Activated T-helper 1 cell treated with anti-CD3 and anti-CD28 coated beads, Interleukin-2, amount 50 U/mL, for 16 hours (primary cell): ENCODE results near the gene YAE1.

Source experiments
- DNase-seq, 2 donors: peaks; one replicate each; pipeline ENCODE4 v3.0.0-alpha.2; 2020; ENCODE audit warnings: low read depth in 1 of 2, low spot score in 1 of 2

The YAE1 gene

GRCh38 chr7:39606941-39607340 is 40.7 kb downstream of the YAE1 start:
- no peak for DNase-seq

DNA sequence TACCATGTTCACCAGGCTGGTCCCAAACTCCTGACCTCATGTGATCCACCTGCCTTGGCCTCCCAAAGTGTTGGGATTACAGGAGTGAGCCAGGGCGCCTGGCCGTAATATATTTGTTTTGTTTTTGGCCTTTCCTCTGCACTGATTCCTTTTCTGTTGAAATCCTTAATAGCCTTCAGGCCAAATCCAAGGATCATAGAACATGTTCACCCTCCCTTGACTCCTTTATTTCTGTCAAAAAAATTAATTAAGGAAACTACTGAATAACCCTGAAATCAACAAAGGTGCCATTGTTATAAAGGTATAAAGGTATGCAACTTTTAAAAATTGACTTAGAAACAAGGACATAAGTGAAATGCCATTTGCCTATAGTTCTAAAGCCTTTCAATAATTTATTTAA is 41.7 kb downstream of the YAE1 start:
- DNase-seq: no peak

GRCh38 chr7:39608278-39608677 is 42.1 kb downstream of the YAE1 start:
- DNase-seq: no peak

GRCh38 chr7:39609113-39609934 is 43.1 kb downstream of the YAE1 start:
- DNase-seq: no peak

- DNase-seq: no peak
Measured at GRCh38 chr7:39609935-39610263, 43.7 kb downstream of the YAE1 start.

DNA sequence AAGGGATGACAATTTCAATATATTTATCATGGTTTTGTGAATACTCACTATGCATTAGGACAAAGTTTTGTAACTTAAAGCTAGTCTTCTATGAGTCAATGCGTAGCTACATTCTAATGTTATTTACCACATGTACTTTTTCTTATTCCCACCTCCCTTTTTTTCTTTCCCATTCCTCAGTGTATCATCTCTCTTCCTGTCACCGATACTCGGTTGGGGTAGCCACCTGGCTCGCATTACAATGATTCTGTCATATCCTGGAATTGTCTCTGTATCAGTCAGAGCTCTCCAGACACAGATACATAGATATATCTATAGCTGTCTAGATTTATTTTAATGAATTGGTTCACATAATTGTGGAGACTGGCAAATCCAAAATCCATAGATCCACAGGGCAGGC is 47.4 kb downstream of the YAE1 start:
- DNase-seq: no peak

GRCh38 chr7:39614299-39614698 is 48.1 kb downstream of the YAE1 start:
- no peak for DNase-seq

- DNase-seq: no peak
Measured at GRCh38 chr7:39615350-39615975, 49.3 kb downstream of the YAE1 start.

DNA sequence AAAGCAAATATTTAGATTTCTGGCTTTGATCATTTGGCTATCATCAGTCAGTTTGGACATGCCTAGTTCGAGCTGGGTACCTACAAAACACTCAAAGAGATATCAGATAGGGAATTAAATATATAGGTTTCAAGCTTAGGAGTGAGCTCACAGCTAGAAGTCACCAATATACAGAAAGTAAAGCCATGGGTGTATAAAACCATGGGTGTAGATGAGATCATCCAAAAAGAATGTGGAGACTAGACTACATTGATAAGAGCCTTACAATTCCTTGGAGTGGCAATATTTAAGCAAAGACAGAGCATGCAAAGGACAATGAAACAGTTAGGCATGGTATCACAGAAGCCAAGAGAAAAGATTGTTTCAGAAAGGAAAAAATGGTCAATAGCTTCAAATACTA is 49.9 kb downstream of the YAE1 start:
- DNase-seq: no peak

DNA sequence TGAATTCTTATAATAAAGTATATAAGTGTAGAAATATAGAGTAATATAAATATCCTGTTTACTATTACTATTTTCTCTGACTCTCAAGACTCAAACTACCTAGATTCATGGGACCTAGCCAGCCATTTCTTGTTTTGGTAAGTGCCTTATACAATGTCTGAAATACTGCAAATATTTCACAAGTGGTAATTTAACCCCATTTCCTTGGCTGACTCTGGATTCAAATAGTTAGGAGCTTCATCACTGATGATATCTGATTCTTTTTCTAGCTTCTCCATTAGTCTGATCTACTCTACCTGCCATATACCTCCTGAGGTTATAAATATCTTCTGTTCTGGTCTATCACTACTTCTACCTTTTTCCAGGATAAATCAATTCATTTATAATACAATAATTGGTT is 50.8 kb downstream of the YAE1 start:
- no peak for DNase-seq

DNA sequence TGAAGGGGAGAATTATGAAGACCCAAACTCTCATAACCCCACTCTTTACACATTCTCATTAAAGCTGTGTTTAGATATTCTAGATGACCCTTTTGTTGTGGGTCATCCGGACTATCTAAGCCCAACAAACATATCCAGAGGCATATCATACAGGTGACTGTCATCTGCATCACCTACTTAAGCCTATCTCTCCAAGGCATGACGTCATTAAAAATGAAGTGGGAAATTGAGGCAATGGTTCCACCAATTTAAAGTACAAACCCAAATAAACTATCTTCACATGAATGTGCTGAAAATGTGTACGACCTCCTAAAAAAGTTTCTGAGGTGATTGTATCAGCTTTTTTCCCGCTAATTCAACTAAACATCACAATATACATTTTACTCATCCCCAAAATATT is 52.7 kb downstream of the YAE1 start:
- DNase-seq: no peak

- DNase-seq: no peak
Measured at GRCh38 chr7:39620486-39620885, 54.3 kb downstream of the YAE1 start.

- no peak for DNase-seq
Measured at GRCh38 chr7:39621261-39621660, 55.1 kb downstream of the YAE1 start.

DNA sequence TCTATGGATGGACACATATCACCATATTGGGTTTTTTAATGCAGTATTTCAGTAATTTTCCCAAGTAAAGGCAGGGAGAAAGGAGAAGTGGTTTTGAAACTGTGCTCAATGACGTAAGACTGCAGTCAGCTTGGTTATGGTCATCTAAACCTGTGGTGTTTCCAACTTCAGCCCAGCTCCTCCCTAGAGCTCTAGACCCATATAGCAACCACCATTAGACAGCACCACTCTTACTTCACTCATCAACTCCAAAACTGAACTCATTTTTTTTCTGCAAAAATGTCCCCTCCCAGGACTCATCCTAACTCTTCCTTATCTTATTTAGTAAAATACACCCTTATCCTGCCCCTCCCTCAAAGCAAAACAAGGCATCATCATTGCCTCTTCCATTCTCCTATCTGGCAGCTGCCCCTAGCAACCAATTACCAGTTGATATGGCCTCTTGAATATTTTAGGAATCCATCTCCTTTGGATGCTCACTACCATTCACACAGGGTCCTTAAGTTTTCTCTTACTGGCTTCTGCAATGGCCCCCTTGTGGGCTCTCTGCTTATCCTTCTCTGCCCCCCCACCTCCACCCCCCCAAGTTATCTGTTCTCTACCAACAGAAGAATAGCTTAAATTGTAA is 55.7 kb downstream of the YAE1 start:
- DNase-seq: no peak
